ENCODE data around the gene SMPD4.
A peak's percentile ranks its signal among the peaks of the same experiment; 100 is the strongest.
"Not testable (repeated sequence)": the region's sequence is repeated elsewhere in the genome, so short reads cannot be mapped to it uniquely, and the experiment has no call there.

SMPD4 gene

DNA sequence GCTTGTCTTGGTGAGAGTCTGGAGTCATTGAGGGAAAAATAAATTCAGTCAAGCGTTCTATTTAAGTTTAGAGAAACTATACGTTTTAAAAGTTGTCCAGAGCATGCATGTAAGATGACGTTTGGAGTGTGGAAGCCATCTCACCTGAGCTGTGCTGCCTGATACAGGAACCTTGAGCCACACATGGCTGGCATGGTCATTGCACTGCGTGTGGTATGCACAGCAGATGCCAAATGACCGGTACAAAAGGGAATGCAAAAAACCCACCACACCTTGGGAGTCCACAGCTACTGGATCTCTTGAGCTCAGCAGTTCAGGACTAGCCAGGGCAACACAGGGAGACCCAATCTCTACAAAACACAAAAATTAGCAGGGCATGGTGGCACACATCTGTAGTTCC, 5.0 kb upstream of the SMPD4 start:
- H4K20me1 ChIP-seq (ENCODE audit: insufficient read depth, low read length): no peaks in the 10 kb centered on the region
- H3K4me3 ChIP-seq (ENCODE audit: low read length): no peak overlapping the region
- no peak overlapping the region for H3K4me2 ChIP-seq (ENCODE audit: low read length)
- no peak overlapping the region for H3K9ac ChIP-seq (ENCODE audit: low read length)
- no peaks in the 10 kb centered on the region for H3K27me3 ChIP-seq (ENCODE audit: low read depth, low read length)
- no peak for TF ChIP-seq EZH2phosphoT487 (IDR thresholded peaks at IDR 0.05; ENCODE audit: low read depth)
- TF ChIP-seq, protein P1, sequence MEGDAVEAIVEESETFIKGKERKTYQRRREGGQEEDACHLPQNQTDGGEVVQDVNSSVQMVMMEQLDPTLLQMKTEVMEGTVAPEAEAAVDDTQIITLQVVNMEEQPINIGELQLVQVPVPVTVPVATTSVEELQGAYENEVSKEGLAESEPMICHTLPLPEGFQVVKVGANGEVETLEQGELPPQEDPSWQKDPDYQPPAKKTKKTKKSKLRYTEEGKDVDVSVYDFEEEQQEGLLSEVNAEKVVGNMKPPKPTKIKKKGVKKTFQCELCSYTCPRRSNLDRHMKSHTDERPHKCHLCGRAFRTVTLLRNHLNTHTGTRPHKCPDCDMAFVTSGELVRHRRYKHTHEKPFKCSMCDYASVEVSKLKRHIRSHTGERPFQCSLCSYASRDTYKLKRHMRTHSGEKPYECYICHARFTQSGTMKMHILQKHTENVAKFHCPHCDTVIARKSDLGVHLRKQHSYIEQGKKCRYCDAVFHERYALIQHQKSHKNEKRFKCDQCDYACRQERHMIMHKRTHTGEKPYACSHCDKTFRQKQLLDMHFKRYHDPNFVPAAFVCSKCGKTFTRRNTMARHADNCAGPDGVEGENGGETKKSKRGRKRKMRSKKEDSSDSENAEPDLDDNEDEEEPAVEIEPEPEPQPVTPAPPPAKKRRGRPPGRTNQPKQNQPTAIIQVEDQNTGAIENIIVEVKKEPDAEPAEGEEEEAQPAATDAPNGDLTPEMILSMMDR (IDR thresholded peaks at IDR 0.05; ENCODE audit: low read depth, low read length): no peak
- no peaks in the 10 kb centered on the region for H3K36me3 ChIP-seq (replicated peaks; ENCODE audit: low read depth, low read length)
- H2AFZ ChIP-seq (ENCODE audit: low read depth, low read length): no peak overlapping the region
- no peaks in the 10 kb centered on the region for H3K9me3 ChIP-seq (ENCODE audit: insufficient read depth, low read length)
- peaks cover 34% of the 10 kb centered on the region for H3K79me2 ChIP-seq (ENCODE audit: low read length)
- H3K27ac ChIP-seq (ENCODE audit: low read length): no peak overlapping the region
- peaks cover 4% of the 10 kb centered on the region; the same call in 1 of the 2 replicates for H3K4me1 ChIP-seq (ENCODE audit: low read length)

DNA sequence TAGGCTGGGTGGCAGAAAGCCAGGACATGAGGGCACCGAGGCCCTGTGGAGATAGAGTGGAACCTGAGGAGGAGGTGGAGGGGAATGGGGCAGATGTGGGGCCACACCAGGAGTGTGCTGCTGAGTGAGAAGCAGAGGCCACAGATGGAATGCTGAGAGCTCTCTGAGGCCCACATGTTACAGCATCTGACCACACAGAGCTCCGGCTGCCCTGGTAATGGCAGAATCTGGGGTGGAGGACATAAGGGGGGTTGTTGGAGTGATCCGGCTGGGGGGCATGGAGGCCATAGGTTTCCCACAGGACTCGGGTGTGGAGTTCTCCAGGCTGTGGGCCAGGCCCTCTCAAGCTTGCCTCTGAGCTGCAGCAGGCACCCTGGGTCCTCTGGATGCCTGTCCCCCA, 4.5 kb upstream of the SMPD4 start:
- Histone ChIP-seq H3K4me1 (ENCODE audit: low read length) (peaks cover 4% of the 10 kb centered on the region; the same call in 1 of the 2 replicates), H3K27me3 (ENCODE audit: low read depth, low read length) (no peaks in the 10 kb centered on the region), H3K4me2 (ENCODE audit: low read length) (no peak overlapping the region), H4K20me1 (ENCODE audit: insufficient read depth, low read length) (no peaks in the 10 kb centered on the region), H3K9ac (ENCODE audit: low read length) (no peak overlapping the region), H3K4me3 (ENCODE audit: low read length) (no peak overlapping the region), H3K79me2 (ENCODE audit: low read length) (peaks cover 39% of the 10 kb centered on the region), H3K36me3 (replicated peaks; ENCODE audit: low read depth, low read length) (no peaks in the 10 kb centered on the region), H3K27ac (ENCODE audit: low read length) (no peak overlapping the region), H2AFZ (ENCODE audit: low read depth, low read length) (no peak overlapping the region), H3K9me3 (ENCODE audit: insufficient read depth, low read length) (no peaks in the 10 kb centered on the region)
- no peak for TF ChIP-seq EZH2phosphoT487 (IDR thresholded peaks at IDR 0.05; ENCODE audit: low read depth)
- TF ChIP-seq, protein P1 (IDR thresholded peaks at IDR 0.05; ENCODE audit: low read depth, low read length): no peak

DNA sequence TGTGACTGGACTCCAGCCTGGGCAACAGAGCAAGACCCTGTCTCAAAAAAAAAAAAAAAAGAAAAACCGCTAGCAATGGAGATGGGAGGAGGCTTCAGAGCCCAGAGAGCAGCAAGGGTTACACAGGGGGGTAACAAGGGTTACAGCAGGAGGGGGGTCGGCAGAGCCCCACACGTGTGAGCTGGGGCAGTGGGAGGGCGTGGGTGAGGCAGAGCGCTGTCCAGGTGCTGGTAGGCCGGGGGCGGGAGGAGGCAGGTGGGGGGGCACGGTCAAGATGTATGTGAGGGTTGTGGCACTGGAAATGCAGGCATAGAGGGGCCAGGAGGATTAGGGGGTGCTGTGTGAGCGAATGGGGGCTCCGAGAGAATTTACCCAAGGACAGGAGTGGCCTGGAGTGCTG, 4.0 kb upstream of the SMPD4 start:
- no peak overlapping the region for H3K9ac ChIP-seq (ENCODE audit: low read length)
- H3K27ac ChIP-seq (ENCODE audit: low read length): no peak overlapping the region
- H3K4me3 ChIP-seq (ENCODE audit: low read length): no peak overlapping the region
- H3K4me1 ChIP-seq (ENCODE audit: low read length): peaks cover 5% of the 10 kb centered on the region
- peaks cover 44% of the 10 kb centered on the region for H3K79me2 ChIP-seq (ENCODE audit: low read length)
- no peaks in the 10 kb centered on the region for H3K9me3 ChIP-seq (ENCODE audit: insufficient read depth, low read length)
- no peaks in the 10 kb centered on the region for H3K36me3 ChIP-seq (replicated peaks; ENCODE audit: low read depth, low read length)
- no peak for TF ChIP-seq EZH2phosphoT487 (IDR thresholded peaks at IDR 0.05; ENCODE audit: low read depth)
- TF ChIP-seq, protein P1 (IDR thresholded peaks at IDR 0.05; ENCODE audit: low read depth, low read length): no peak
- H2AFZ ChIP-seq (ENCODE audit: low read depth, low read length): no peak overlapping the region
- H4K20me1 ChIP-seq (ENCODE audit: insufficient read depth, low read length): no peaks in the 10 kb centered on the region
- H3K27me3 ChIP-seq (ENCODE audit: low read depth, low read length): no peaks in the 10 kb centered on the region
- H3K4me2 ChIP-seq (ENCODE audit: low read length): no peak overlapping the region

DNA sequence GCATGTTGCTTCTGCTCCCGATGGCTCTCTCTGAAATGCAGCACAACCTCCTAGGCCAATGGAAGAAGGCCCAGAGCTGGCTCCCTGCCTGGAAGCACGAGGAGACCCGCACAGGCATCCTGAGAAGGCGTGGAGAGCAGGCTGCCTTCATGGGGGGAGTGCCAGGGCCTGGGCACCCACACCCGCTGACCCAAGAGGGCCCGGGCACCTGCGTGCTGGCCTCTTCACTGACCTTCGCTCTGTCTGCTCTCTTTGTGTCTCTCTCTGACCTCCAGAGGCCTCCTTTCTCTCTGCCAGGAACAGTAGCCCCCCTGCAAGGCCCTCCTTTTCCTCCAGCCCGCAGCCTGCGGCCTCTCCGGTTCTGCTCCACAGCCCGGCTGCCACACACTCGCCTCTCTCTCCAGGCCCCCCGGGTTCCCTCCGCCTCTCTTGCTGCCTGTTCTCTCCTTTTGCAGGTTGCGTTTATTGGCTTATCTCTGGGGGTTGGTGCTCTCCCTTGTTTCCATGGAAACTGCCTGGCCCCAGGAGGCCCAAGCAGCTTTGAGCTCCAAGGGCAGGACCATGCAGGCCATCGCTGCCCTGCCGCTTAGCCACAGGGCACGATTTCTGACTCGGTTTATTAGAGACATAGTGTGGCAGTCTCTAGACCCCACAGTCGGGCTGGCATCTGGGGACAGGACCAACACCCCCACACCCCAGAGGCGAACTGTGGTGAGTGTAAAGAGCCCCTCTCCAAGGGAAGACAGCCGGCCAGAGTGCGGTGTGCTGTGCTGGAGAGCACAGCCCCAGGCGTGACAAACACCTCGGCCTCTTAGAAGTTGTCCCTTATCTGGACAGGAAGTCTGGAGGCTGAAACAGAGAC, 2.3 kb upstream of the SMPD4 start:
- Histone ChIP-seq H3K9ac (ENCODE audit: low read length) (peak overlapping the region; percentile 94), H3K27ac (ENCODE audit: low read length) (no peak overlapping the region)

DNA sequence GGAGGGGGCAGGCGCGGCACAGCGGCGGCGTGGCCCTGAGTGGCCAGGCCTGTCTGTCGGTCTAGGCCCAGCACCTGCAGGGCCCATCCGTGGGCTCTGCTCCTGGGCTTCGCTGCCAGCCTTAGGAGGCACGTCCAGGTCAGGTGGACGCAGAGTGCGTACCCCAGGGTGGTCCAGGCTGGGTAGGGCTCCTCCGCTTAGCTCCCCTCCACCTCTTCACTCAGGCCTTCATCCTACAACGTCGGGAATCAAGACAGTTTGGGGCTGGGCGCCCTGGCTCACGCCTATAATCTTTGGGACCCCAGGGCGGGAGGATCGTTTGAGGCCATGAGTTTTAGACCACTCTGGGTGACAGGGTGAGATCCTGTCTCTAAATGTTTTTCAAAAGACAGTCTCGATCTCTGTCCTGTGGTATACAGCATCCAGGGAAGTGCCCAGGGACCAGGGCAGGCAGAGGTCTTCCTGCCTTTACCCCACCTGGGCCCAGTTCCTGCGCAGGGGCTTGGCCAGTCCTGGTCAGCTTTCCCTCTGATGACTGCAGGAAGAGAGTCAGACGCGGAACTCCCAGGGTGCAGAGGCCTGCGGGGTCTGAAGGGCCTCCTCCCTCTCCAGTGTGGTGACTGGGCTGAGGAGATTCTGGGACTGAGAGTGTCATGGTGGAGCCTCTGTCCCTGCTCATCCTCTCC, 1.6 kb upstream of the SMPD4 start:
- H3K4me1 ChIP-seq (ENCODE audit: low read length); H3K27me3 ChIP-seq (ENCODE audit: low read depth, low read length); H3K9me3 ChIP-seq (ENCODE audit: insufficient read depth, low read length); H2AFZ ChIP-seq (ENCODE audit: low read depth, low read length); H4K20me1 ChIP-seq (ENCODE audit: insufficient read depth, low read length); H3K36me3 ChIP-seq (replicated peaks; ENCODE audit: low read depth, low read length): not testable (repeated sequence)
- peak overlapping the region; percentile 100 for H3K4me3 ChIP-seq (ENCODE audit: low read length)
- peak overlapping the region; percentile 46 for H3K27ac ChIP-seq (ENCODE audit: low read length)
- H3K79me2 ChIP-seq (ENCODE audit: low read length): peaks cover 69% of the 10 kb centered on the region
- H3K9ac ChIP-seq (ENCODE audit: low read length): peak overlapping the region; percentile 94
- H3K4me2 ChIP-seq (ENCODE audit: low read length): peak overlapping the region; percentile 99

More for the DNA sequence above, 2.3 kb upstream of the SMPD4 start:
- TF ChIP-seq, protein P1 (IDR thresholded peaks at IDR 0.05; ENCODE audit: low read depth, low read length): no peak
- TF ChIP-seq EZH2phosphoT487 (IDR thresholded peaks at IDR 0.05; ENCODE audit: low read depth): no peak
- Histone ChIP-seq H3K36me3 (replicated peaks; ENCODE audit: low read depth, low read length) (no peaks in the 10 kb centered on the region), H3K4me2 (ENCODE audit: low read length) (peak overlapping the region; percentile 99), H4K20me1 (ENCODE audit: insufficient read depth, low read length) (no peaks in the 10 kb centered on the region), H3K27me3 (ENCODE audit: low read depth, low read length) (no peaks in the 10 kb centered on the region), H3K4me1 (ENCODE audit: low read length) (peaks cover 10% of the 10 kb centered on the region), H3K4me3 (ENCODE audit: low read length) (peak overlapping the region; percentile 100), H3K9me3 (ENCODE audit: insufficient read depth, low read length) (no peaks in the 10 kb centered on the region), H3K79me2 (ENCODE audit: low read length) (peaks cover 61% of the 10 kb centered on the region), H2AFZ (ENCODE audit: low read depth, low read length) (no peak overlapping the region)
